ENCODE data around the gene PROCR.
"Not testable (repeated sequence)": the region's sequence is repeated elsewhere in the genome, so short reads cannot be mapped to it uniquely, and the experiment has no call there.

The PROCR gene

GRCh38 chr20:35144694-35145093, 27.2 kb upstream of the PROCR start:
- Histone ChIP-seq H3K27me3 (ENCODE audit: control insufficient read depth in 1 of 2, insufficient read depth in 2 of 2, low read length in 2 of 2) (no peaks in the 10 kb centered on the region), H3K9ac (ENCODE audit: low read depth in 1 of 2, low read length in 2 of 2) (no peak overlapping the region), H3K9me3 (ENCODE audit: control insufficient read depth in 1 of 2, low read length in 2 of 2) (no peaks in the 10 kb centered on the region), H3K4me3 (ENCODE audit: low read depth in 1 of 2, low read length in 2 of 2) (no peak overlapping the region), H3K36me3 (ENCODE audit: control insufficient read depth in 1 of 2, insufficient read depth in 2 of 2, low read length in 2 of 2) (peaks cover 5 to 38% of the 10 kb centered on the region in 2 donors), H3K4me1 (ENCODE audit: control insufficient read depth in 1 of 2, insufficient read depth in 2 of 2, low read length in 2 of 2) (peaks cover 16 to 24% of the 10 kb centered on the region in 2 donors), H3K27ac (ENCODE audit: low read depth, low read length) (no peak overlapping the region)

GRCh38 chr20:35145141-35145564, 26.7 kb upstream of the PROCR start:
- H3K9ac ChIP-seq (ENCODE audit: low read depth in 1 of 2, low read length in 2 of 2): no peak overlapping the region

GRCh38 chr20:35146299-35146919, 25.5 kb upstream of the PROCR start:
- H3K4me3 ChIP-seq (ENCODE audit: low read depth in 1 of 2, low read length in 2 of 2): peak overlapping the region; percentile 98 to 99
- H3K9ac ChIP-seq (ENCODE audit: low read depth in 1 of 2, low read length in 2 of 2): peak overlapping the region; percentile 84 to 94
- H3K4me1 ChIP-seq (ENCODE audit: control insufficient read depth in 1 of 2, insufficient read depth in 2 of 2, low read length in 2 of 2): peaks cover 16 to 24% of the 10 kb centered on the region in 2 donors
- H3K9me3 ChIP-seq (ENCODE audit: control insufficient read depth in 1 of 2, low read length in 2 of 2): no peaks in the 10 kb centered on the region
- no peaks in the 10 kb centered on the region for H3K27me3 ChIP-seq (ENCODE audit: control insufficient read depth in 1 of 2, insufficient read depth in 2 of 2, low read length in 2 of 2)
- H3K27ac ChIP-seq (ENCODE audit: low read depth, low read length): peak overlapping the region; percentile 70
- H3K36me3 ChIP-seq (ENCODE audit: control insufficient read depth in 1 of 2, insufficient read depth in 2 of 2, low read length in 2 of 2): peaks cover 2 to 24% of the 10 kb centered on the region in 2 donors

More at GRCh38 chr20:35145141-35145564, 26.7 kb upstream of the PROCR start:
- H3K27ac ChIP-seq (ENCODE audit: low read depth, low read length): no peak overlapping the region
- no peaks in the 10 kb centered on the region for H3K27me3 ChIP-seq (ENCODE audit: control insufficient read depth in 1 of 2, insufficient read depth in 2 of 2, low read length in 2 of 2)
- H3K36me3 ChIP-seq (ENCODE audit: control insufficient read depth in 1 of 2, insufficient read depth in 2 of 2, low read length in 2 of 2): peaks cover 5 to 36% of the 10 kb centered on the region in 2 donors
- H3K4me1 ChIP-seq (ENCODE audit: control insufficient read depth in 1 of 2, insufficient read depth in 2 of 2, low read length in 2 of 2): peaks cover 16 to 24% of the 10 kb centered on the region in 2 donors
- no peaks in the 10 kb centered on the region for H3K9me3 ChIP-seq (ENCODE audit: control insufficient read depth in 1 of 2, low read length in 2 of 2)
- H3K4me3 ChIP-seq (ENCODE audit: low read depth in 1 of 2, low read length in 2 of 2): no peak overlapping the region

- peaks cover 16 to 24% of the 10 kb centered on the region in 2 donors for H3K4me1 ChIP-seq (ENCODE audit: control insufficient read depth in 1 of 2, insufficient read depth in 2 of 2, low read length in 2 of 2)
- H3K27ac ChIP-seq (ENCODE audit: low read depth, low read length): peak within 1 kb of the TSS; percentile 70
- peaks cover 0 to 18% of the 10 kb centered on the region in 2 donors for H3K36me3 ChIP-seq (ENCODE audit: control insufficient read depth in 1 of 2, insufficient read depth in 2 of 2, low read length in 2 of 2)
- no peaks in the 10 kb centered on the region for H3K9me3 ChIP-seq (ENCODE audit: control insufficient read depth in 1 of 2, low read length in 2 of 2)
- peak within 1 kb of the TSS; percentile 84 to 94 for H3K9ac ChIP-seq (ENCODE audit: low read depth in 1 of 2, low read length in 2 of 2)
- H3K4me3 ChIP-seq (ENCODE audit: low read depth in 1 of 2, low read length in 2 of 2): peak within 1 kb of the TSS; percentile 98 to 99
- no peaks in the 10 kb centered on the region for H3K27me3 ChIP-seq (ENCODE audit: control insufficient read depth in 1 of 2, insufficient read depth in 2 of 2, low read length in 2 of 2)
These were observed 24.8 kb upstream of the PROCR start, which contains the start of gene EDEM2 for GRCh38 chr20:35146920-35147574. Gene EDEM2, minus strand, starts transcription at chr20:35147336. Its CDS starts 78 bp downstream, at chr20:35147258.

GRCh38 chr20:35147575-35148071, 24.2 kb upstream of the PROCR start:
- H3K9ac ChIP-seq (ENCODE audit: low read depth in 1 of 2, low read length in 2 of 2): peak overlapping the region; percentile 84 to 94
- H3K4me1 ChIP-seq (ENCODE audit: control insufficient read depth in 1 of 2, insufficient read depth in 2 of 2, low read length in 2 of 2): peaks cover 16 to 24% of the 10 kb centered on the region in 2 donors
- H3K27me3 ChIP-seq (ENCODE audit: control insufficient read depth in 1 of 2, insufficient read depth in 2 of 2, low read length in 2 of 2); H3K9me3 ChIP-seq (ENCODE audit: control insufficient read depth in 1 of 2, low read length in 2 of 2): not testable (repeated sequence)
- peak overlapping the region; percentile 98 to 99 for H3K4me3 ChIP-seq (ENCODE audit: low read depth in 1 of 2, low read length in 2 of 2)
- H3K27ac ChIP-seq (ENCODE audit: low read depth, low read length): peak overlapping the region; percentile 70
- H3K36me3 ChIP-seq (ENCODE audit: control insufficient read depth in 1 of 2, insufficient read depth in 2 of 2, low read length in 2 of 2): peaks cover 0 to 12% of the 10 kb centered on the region in 2 donors

GRCh38 chr20:35150846-35151579, 20.9 kb upstream of the PROCR start:
- Histone ChIP-seq H3K4me1 (ENCODE audit: control insufficient read depth in 1 of 2, insufficient read depth in 2 of 2, low read length in 2 of 2) (peaks cover 9 to 14% of the 10 kb centered on the region in 2 donors), H3K4me3 (ENCODE audit: low read depth in 1 of 2, low read length in 2 of 2) (no peak overlapping the region), H3K27me3 (ENCODE audit: control insufficient read depth in 1 of 2, insufficient read depth in 2 of 2, low read length in 2 of 2) (no peaks in the 10 kb centered on the region), H3K27ac (ENCODE audit: low read depth, low read length) (no peak overlapping the region), H3K9ac (ENCODE audit: low read depth in 1 of 2, low read length in 2 of 2) (no peak overlapping the region), H3K36me3 (ENCODE audit: control insufficient read depth in 1 of 2, insufficient read depth in 2 of 2, low read length in 2 of 2) (no peaks in the 10 kb centered on the region), H3K9me3 (ENCODE audit: control insufficient read depth in 1 of 2, low read length in 2 of 2) (no peaks in the 10 kb centered on the region)

- no peak overlapping the region for H3K27ac ChIP-seq (ENCODE audit: low read depth, low read length)
- H3K4me3 ChIP-seq (ENCODE audit: low read depth in 1 of 2, low read length in 2 of 2): no peak overlapping the region
- H3K27me3 ChIP-seq (ENCODE audit: control insufficient read depth in 1 of 2, insufficient read depth in 2 of 2, low read length in 2 of 2): no peaks in the 10 kb centered on the region
- H3K9ac ChIP-seq (ENCODE audit: low read depth in 1 of 2, low read length in 2 of 2): no peak overlapping the region
- H3K9me3 ChIP-seq (ENCODE audit: control insufficient read depth in 1 of 2, low read length in 2 of 2): no peaks in the 10 kb centered on the region
- no peaks in the 10 kb centered on the region for H3K36me3 ChIP-seq (ENCODE audit: control insufficient read depth in 1 of 2, insufficient read depth in 2 of 2, low read length in 2 of 2)
- H3K4me1 ChIP-seq (ENCODE audit: control insufficient read depth in 1 of 2, insufficient read depth in 2 of 2, low read length in 2 of 2): peaks cover 5 to 8% of the 10 kb centered on the region in 2 donors
These were observed 20.1 kb upstream of the PROCR start for GRCh38 chr20:35151736-35152135.

GRCh38 chr20:35155936-35156335, 15.9 kb upstream of the PROCR start:
- Histone ChIP-seq H3K9ac (ENCODE audit: low read depth in 1 of 2, low read length in 2 of 2) (no peak overlapping the region), H3K9me3 (ENCODE audit: control insufficient read depth in 1 of 2, low read length in 2 of 2) (no peaks in the 10 kb centered on the region), H3K36me3 (ENCODE audit: control insufficient read depth in 1 of 2, insufficient read depth in 2 of 2, low read length in 2 of 2) (no peaks in the 10 kb centered on the region), H3K27ac (ENCODE audit: low read depth, low read length) (no peak overlapping the region), H3K27me3 (ENCODE audit: control insufficient read depth in 1 of 2, insufficient read depth in 2 of 2, low read length in 2 of 2) (no peaks in the 10 kb centered on the region), H3K4me1 (ENCODE audit: control insufficient read depth in 1 of 2, insufficient read depth in 2 of 2, low read length in 2 of 2) (no peaks in the 10 kb centered on the region), H3K4me3 (ENCODE audit: low read depth in 1 of 2, low read length in 2 of 2) (no peak overlapping the region)

- Histone ChIP-seq H3K4me1 (ENCODE audit: control insufficient read depth in 1 of 2, insufficient read depth in 2 of 2, low read length in 2 of 2) (no peaks in the 10 kb centered on the region), H3K27me3 (ENCODE audit: control insufficient read depth in 1 of 2, insufficient read depth in 2 of 2, low read length in 2 of 2) (no peaks in the 10 kb centered on the region), H3K9me3 (ENCODE audit: control insufficient read depth in 1 of 2, low read length in 2 of 2) (no peaks in the 10 kb centered on the region), H3K4me3 (ENCODE audit: low read depth in 1 of 2, low read length in 2 of 2) (no peak overlapping the region), H3K27ac (ENCODE audit: low read depth, low read length) (no peak overlapping the region), H3K36me3 (ENCODE audit: control insufficient read depth in 1 of 2, insufficient read depth in 2 of 2, low read length in 2 of 2) (no peaks in the 10 kb centered on the region), H3K9ac (ENCODE audit: low read depth in 1 of 2, low read length in 2 of 2) (no peak overlapping the region)
These were observed 14.9 kb upstream of the PROCR start for GRCh38 chr20:35156978-35157377.

GRCh38 chr20:35160341-35160740, 11.5 kb upstream of the PROCR start:
- not testable (repeated sequence) for H3K36me3 ChIP-seq (ENCODE audit: control insufficient read depth in 1 of 2, insufficient read depth in 2 of 2, low read length in 2 of 2); H3K27me3 ChIP-seq (ENCODE audit: control insufficient read depth in 1 of 2, insufficient read depth in 2 of 2, low read length in 2 of 2); H3K9ac ChIP-seq (ENCODE audit: low read depth in 1 of 2, low read length in 2 of 2); H3K4me1 ChIP-seq (ENCODE audit: control insufficient read depth in 1 of 2, insufficient read depth in 2 of 2, low read length in 2 of 2); H3K4me3 ChIP-seq (ENCODE audit: low read depth in 1 of 2, low read length in 2 of 2); H3K9me3 ChIP-seq (ENCODE audit: control insufficient read depth in 1 of 2, low read length in 2 of 2); H3K27ac ChIP-seq (ENCODE audit: low read depth, low read length)
